NCI-H2107 treated with DMSO at 0.1 percent for 48 hours (cell line): ENCODE measurements around the gene AGAP1.
A peak's percentile ranks its signal among the peaks of the same experiment; 100 is the strongest.

Experiments
- DNase-seq: peaks from one replicate; lab custom pipeline; 2025; ENCODE audit not compliant: unreplicated experiment; lab: John Stamatoyannopoulos, UW

The AGAP1 gene

GRCh38 chr2:235605312-235606003 lies 111.6 kb downstream of the AGAP1 start:
- DNase-seq, result peak; percentile 28

GRCh38 chr2:235606004-235606715 lies 112.3 kb downstream of the AGAP1 start:
- no peak for DNase-seq

- no peak for DNase-seq
Measured at GRCh38 chr2:235607546-235608199, 113.8 kb downstream of the AGAP1 start.

- DNase-seq, result no peak
Measured at GRCh38 chr2:235608200-235608887, 114.5 kb downstream of the AGAP1 start.

- DNase-seq, result no peak
Measured at GRCh38 chr2:235609321-235609720, 115.5 kb downstream of the AGAP1 start.

GRCh38 chr2:235609746-235610145 lies 115.9 kb downstream of the AGAP1 start:
- no peak for DNase-seq

DNA sequence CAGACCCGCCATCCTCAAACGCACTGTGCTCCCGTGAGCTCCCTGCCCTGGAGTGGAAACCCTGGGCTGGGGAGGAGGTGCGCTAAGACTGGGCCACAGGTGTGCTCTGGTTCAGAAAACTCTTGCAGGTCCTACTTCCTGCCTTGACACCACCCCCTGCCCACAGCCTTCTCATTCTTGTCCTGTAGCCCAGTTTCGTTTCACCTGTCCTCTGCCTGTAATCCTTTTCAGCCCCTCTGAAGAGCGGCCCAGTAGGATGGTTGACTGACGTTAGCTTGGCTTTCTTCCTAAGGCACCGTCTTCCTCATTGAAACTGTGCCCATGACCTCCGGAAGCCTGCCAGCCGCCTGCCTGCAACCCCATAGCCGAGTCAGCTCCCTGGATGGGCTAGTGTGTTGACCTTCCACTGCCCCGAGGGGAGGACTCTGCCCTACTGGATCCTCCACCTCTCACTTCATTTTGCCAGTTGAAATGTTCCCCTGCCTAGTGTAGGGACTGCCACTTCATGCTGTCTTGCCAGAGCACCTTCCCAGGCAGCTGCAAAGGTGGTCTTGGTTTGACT lies 116.9 kb downstream of the AGAP1 start:
- DNase-seq, result no peak

DNA sequence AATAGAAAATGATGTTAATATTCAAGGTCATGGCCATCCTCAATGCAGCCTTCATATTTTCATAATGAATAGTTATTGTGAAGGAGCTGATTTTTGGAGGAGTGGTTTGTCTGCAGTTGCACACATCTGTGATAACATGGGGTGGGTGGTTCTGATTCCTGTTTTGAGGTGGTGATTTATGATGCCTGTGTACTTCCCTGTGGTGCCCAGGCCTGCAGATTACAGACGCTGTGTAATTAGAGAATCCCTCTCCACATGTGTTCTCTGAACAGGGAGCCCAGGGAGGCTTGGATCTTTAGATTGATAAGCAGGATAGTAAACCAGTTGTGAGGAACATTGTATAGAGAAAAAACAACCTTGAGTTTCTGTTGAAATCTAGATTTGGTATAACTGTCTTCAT lies 117.5 kb downstream of the AGAP1 start:
- peak; percentile 40 for DNase-seq

- no peak for DNase-seq
Measured at GRCh38 chr2:235611756-235612155, 117.9 kb downstream of the AGAP1 start.

DNA sequence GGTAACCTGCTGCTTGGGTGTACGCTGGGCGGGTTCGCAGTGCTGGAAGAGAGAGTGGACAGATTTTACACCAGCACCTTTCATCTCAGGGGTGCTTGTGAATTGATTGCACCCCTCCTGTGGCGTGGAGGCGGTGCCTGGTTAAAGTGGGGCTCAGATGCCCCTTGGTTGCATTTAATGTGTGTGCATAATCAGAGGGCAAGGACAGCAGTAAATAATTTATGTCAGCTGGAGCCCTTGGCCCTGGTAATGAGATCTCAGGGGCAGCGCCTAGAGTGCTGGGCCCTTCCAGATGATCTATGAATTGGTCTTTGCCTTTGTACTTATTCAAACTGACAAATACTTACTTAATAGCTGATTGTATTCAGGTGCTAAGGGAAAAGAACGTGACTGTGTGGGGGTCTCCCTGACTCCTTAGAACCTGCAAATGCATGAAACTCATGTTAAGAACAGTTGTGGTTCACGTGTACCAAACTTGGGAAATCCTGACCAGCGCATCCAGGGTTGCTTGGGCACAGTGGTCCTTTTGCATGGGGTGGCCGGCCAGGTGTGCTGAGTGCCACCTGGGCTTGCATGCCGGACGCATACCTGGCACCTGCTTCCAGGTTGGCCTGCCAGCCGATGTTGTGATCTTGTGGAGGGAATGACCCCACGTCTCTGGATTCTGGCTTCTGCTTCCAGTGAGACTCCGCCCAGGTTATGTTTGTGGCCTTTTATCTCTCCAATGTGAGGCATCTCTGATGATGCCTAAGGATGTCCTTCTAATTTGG lies 118.5 kb downstream of the AGAP1 start:
- DNase-seq, result no peak

DNA sequence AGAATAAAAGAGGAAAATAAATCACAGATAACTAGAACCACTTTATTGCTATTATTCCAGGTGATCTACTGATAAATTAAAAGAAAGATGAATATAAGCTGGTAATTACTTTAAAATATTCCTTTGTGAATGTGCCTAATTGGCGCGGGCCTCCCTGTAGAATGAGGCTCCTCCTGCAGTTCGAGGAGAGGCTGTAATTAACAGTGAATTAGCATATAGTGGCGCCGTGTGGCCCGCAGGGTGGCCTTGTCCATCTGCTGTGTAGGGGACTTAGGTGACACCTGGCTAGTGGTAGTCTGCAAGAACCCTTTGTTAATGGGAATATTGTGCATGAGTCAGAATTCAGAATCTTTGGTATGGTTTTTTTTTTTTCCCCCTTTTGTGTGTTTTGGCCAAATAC lies 119.8 kb downstream of the AGAP1 start:
- no peak for DNase-seq

GRCh38 chr2:235614176-235614860 lies 120.5 kb downstream of the AGAP1 start:
- DNase-seq, result peak; percentile 72

DNA sequence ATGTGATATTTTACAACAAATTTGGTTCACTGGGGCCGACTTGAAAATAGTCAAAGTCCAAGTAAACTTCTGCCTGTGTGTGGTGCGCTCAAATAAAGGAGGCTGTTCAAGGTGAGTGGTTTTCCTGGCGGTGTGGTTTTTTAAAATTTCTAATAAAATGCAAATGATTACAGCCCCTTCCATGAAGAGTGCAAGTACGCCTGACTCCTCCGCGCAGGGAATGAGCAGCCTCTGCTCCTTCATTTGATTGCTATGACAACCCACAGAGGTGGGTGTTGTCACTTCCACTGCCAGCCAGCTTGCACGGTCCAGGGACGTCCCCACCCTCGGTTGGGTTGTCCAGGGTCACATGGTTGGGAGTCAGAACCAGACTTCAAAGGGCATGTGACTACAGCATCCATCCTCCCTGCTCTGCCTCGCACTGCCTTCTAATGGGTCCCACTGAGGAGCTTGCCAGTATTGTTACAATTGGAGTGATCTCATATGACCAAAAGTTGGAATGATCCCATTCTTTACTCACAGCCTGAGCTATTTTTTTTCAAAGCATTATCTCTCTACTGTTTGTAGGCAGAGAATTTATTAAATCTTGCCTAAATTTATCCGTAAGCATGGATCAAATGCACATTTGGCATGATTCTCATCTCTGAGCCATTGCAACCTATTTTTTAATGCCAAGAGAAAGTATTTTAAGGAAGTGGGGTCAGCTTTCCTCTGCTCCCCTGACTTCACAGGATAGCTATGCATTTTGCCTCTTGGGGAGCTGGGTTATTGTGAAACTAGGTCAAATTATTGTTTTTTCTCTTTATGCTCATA lies 121.3 kb downstream of the AGAP1 start:
- DNase-seq, result no peak

GRCh38 chr2:235616885-235617284 lies 123.0 kb downstream of the AGAP1 start:
- DNase-seq, result no peak

DNA sequence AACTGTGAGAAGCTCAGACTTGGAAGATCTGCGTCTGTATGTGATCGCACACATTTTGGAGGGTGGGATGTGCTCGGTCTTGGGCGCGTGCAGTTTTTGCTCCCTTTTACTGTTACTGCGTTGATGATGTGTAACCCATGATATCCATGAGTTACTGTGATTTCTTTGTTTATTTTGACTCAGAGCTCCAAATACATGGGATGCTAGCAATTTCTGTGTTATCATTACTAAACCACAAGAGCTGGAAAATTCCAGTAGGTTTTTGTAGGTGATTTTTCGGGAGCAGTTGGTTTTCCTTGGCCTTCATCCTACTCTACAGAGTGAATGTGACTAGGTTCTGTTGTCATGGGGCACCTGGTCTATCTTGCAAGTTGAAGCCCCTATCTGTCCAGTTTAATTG lies 124.2 kb downstream of the AGAP1 start:
- DNase-seq, result no peak

DNA sequence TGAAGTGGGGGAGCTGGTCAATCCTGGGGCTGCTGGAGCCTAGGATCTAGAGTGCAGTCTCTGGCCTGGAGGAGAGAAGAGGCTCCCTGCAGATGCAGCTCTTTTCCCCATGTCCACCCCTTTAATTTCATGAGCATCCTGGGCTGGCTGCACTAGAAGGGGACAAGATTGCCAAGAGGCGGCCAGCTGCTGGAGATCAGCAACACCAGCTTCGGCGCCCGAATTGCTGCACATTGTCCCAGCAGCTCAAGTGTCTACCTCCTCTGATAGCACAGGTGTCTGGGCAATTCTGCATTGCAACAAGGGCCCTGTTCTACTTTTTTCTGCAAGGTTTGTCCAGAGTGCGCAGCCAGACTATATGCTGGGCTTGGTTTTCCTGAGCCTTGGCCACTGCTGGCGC lies 125.7 kb downstream of the AGAP1 start:
- no peak for DNase-seq

GRCh38 chr2:235621736-235622135 lies 127.9 kb downstream of the AGAP1 start:
- DNase-seq, result no peak

GRCh38 chr2:235623111-235623510 lies 129.3 kb downstream of the AGAP1 start:
- DNase-seq, result no peak

- no peak for DNase-seq
Measured at GRCh38 chr2:235623752-235624151, 129.9 kb downstream of the AGAP1 start.
